Skin epidermis (tissue), 12 donors: ENCODE data around the gene ATRN.
A peak's percentile ranks its signal among the peaks of the same experiment; 100 is the strongest.
"Not testable (repeated sequence)": the region's sequence is repeated elsewhere in the genome, so short reads cannot be mapped to it uniquely, and the experiment has no call there.

ENCODE experiments used
- H3K27ac ChIP-seq, 21 experiments: fragments of 200-600 bp; sonication (generic) in 11 of 21; one replicate each; pipeline ENCODE4 v1.5.0; 2020; ENCODE audit warnings: mild to moderate bottlenecking in 3 of 21, inconsistent platforms in 2 of 21, moderate library complexity in 2 of 21
- H3K4me3 ChIP-seq, 7 experiments: fragments of 200-600 bp; sonication (generic) in 2 of 7; one replicate each; pipeline ENCODE4 v1.5.0; 2020; ENCODE audit warnings: inconsistent platforms in 2 of 7, mild to moderate bottlenecking in 2 of 7, moderate library complexity in 1 of 7

Gene ATRN

GRCh38 chr20:3505148-3505547 is 34.3 kb downstream of the ATRN start:
- no peak overlapping the region for H3K27ac ChIP-seq
- no peak overlapping the region for H3K4me3 ChIP-seq

GRCh38 chr20:3509064-3509463 is 38.2 kb downstream of the ATRN start:
- no peak overlapping the region for H3K4me3 ChIP-seq
- no peak overlapping the region for H3K27ac ChIP-seq

- Histone ChIP-seq H3K4me3 (no peak overlapping the region), H3K27ac (no peak overlapping the region)
Measured at GRCh38 chr20:3510110-3510509, 39.3 kb downstream of the ATRN start.

GRCh38 chr20:3512239-3512638 is 41.4 kb downstream of the ATRN start:
- H3K27ac ChIP-seq, H3K4me3 ChIP-seq: not testable (repeated sequence)

- Histone ChIP-seq H3K4me3 (no peak overlapping the region), H3K27ac (no peak overlapping the region)
Measured at GRCh38 chr20:3514012-3514642, 43.3 kb downstream of the ATRN start.

GRCh38 chr20:3515379-3516170 is 44.8 kb downstream of the ATRN start:
- no peak overlapping the region for H3K27ac ChIP-seq
- H3K4me3 ChIP-seq, result no peak overlapping the region

GRCh38 chr20:3521852-3522740 is 51.3 kb downstream of the ATRN start:
- H3K27ac ChIP-seq, result no peak overlapping the region
- no peak overlapping the region for H3K4me3 ChIP-seq

- H3K4me3 ChIP-seq, H3K27ac ChIP-seq: not testable (repeated sequence)
Measured at GRCh38 chr20:3524696-3525095, 53.9 kb downstream of the ATRN start.

GRCh38 chr20:3532089-3532615 is 61.3 kb downstream of the ATRN start:
- H3K27ac ChIP-seq, result no peak overlapping the region

GRCh38 chr20:3537733-3538132 is 66.9 kb downstream of the ATRN start:
- H3K27ac ChIP-seq, H3K4me3 ChIP-seq: not testable (repeated sequence)

More at GRCh38 chr20:3532089-3532615, 61.3 kb downstream of the ATRN start:
- no peak overlapping the region for H3K4me3 ChIP-seq

GRCh38 chr20:3539311-3540107 is 68.7 kb downstream of the ATRN start:
- H3K4me3 ChIP-seq, result no peak overlapping the region

GRCh38 chr20:3541887-3542721 is 71.3 kb downstream of the ATRN start:
- Histone ChIP-seq H3K27ac (no peak overlapping the region), H3K4me3 (no peak overlapping the region)

More at GRCh38 chr20:3539311-3540107, 68.7 kb downstream of the ATRN start:
- peak overlapping the region in 5 of 21 experiments; percentile 9 to 71 (median 36) for H3K27ac ChIP-seq

- H3K27ac ChIP-seq, result peak overlapping the region in 2 of 21 experiments; percentile 24 to 52
- H3K4me3 ChIP-seq, result no peak overlapping the region
Measured at GRCh38 chr20:3543901-3544507, 73.2 kb downstream of the ATRN start.

GRCh38 chr20:3545401-3545925 is 74.6 kb downstream of the ATRN start:
- no peak overlapping the region for H3K4me3 ChIP-seq
- H3K27ac ChIP-seq, result no peak overlapping the region

GRCh38 chr20:3547906-3548305 is 77.1 kb downstream of the ATRN start:
- Histone ChIP-seq H3K27ac (no peak overlapping the region), H3K4me3 (no peak overlapping the region)

GRCh38 chr20:3550837-3551236 is 80.0 kb downstream of the ATRN start:
- H3K4me3 ChIP-seq, result no peak overlapping the region
- H3K27ac ChIP-seq, result no peak overlapping the region

GRCh38 chr20:3551681-3552434 is 81.0 kb downstream of the ATRN start:
- no peak overlapping the region for H3K27ac ChIP-seq
- no peak overlapping the region for H3K4me3 ChIP-seq
